HG03378 (cell line): ENCODE data around the gene ASPN.

Experiments
- ATAC-seq: cut with Tn5 transposase; IDR thresholded peaks from one replicate; pipeline ENCODE4 v1.9.1; 2021; ENCODE audit warnings: mild to moderate bottlenecking, moderate library complexity; ENCODE audit not compliant: unreplicated experiment

The ASPN gene

GRCh38 chr9:92506184-92506857 is 24.0 kb upstream of the ASPN start:
- ATAC-seq: no peak

GRCh38 chr9:92504881-92505280 is 22.6 kb upstream of the ASPN start:
- ATAC-seq: no peak

- no peak for ATAC-seq
Observed at GRCh38 chr9:92503156-92503555, 20.9 kb upstream of the ASPN start.

- no peak for ATAC-seq
Observed at GRCh38 chr9:92501671-92502393, 19.5 kb upstream of the ASPN start.

- no peak for ATAC-seq
Observed at GRCh38 chr9:92500725-92501124, 18.4 kb upstream of the ASPN start.

- ATAC-seq: no peak
Observed at GRCh38 chr9:92499701-92500100, 17.4 kb upstream of the ASPN start.

- ATAC-seq: no peak
Observed at GRCh38 chr9:92496396-92497176, 14.3 kb upstream of the ASPN start.

GRCh38 chr9:92494856-92495255 is 12.6 kb upstream of the ASPN start:
- ATAC-seq: no peak

GRCh38 chr9:92493749-92494387 is 11.6 kb upstream of the ASPN start:
- no peak for ATAC-seq

GRCh38 chr9:92492781-92493401 is 10.6 kb upstream of the ASPN start:
- no peak for ATAC-seq

GRCh38 chr9:92488681-92489550 is 6.6 kb upstream of the ASPN start:
- ATAC-seq: no peak

- ATAC-seq: no peak
Observed at GRCh38 chr9:92486371-92486770, 4.1 kb upstream of the ASPN start.

- ATAC-seq: no peak
Observed at GRCh38 chr9:92484563-92484962, 2.3 kb upstream of the ASPN start.

- no peak for ATAC-seq
Observed at GRCh38 chr9:92483627-92484545, 1.6 kb upstream of the ASPN start.

GRCh38 chr9:92482805-92483204 is 499 bp upstream of the ASPN start:
- no peak for ATAC-seq

GRCh38 chr9:92480986-92481633 is 1.2 kb downstream of the ASPN start:
- ATAC-seq: peak; percentile 47

GRCh38 chr9:92480291-92480771 is 2.0 kb downstream of the ASPN start:
- ATAC-seq: no peak

- no peak for ATAC-seq
Observed at GRCh38 chr9:92479346-92479745, 3.0 kb downstream of the ASPN start.
